RCC 7860 (cell line): ENCODE data around the gene LRMDA.

Source experiments
- DNase-seq: peaks from one replicate; pipeline ENCODE4 v3.0.0-alpha.2; 2015; ENCODE audit warnings: low spot score
- FAIRE-seq: peaks from 2 replicates; lab custom pipeline; 2012; peaks lifted over from hg19 to GRCh38; lab: Jason Lieb, UNC

The LRMDA gene

GRCh38 chr10:76541852-76542251 lies 1110.4 kb downstream of the LRMDA start:
- DNase-seq (no peak), FAIRE-seq (no peak)

- no peak for DNase-seq
- FAIRE-seq: no peak
Measured at GRCh38 chr10:76542307-76542930, 1111.0 kb downstream of the LRMDA start.

- FAIRE-seq: no peak
- DNase-seq: no peak
Measured at GRCh38 chr10:76543655-76544054, 1112.2 kb downstream of the LRMDA start.

GRCh38 chr10:76544789-76545188 lies 1113.4 kb downstream of the LRMDA start:
- DNase-seq (no peak), FAIRE-seq (no peak)

GRCh38 chr10:76546411-76546810 lies 1115.0 kb downstream of the LRMDA start:
- no peak for FAIRE-seq

GRCh38 chr10:76547352-76547972 lies 1116.0 kb downstream of the LRMDA start:
- FAIRE-seq (peak; percentile 78), DNase-seq (peak; percentile 61)

More at GRCh38 chr10:76546411-76546810, 1115.0 kb downstream of the LRMDA start:
- DNase-seq: no peak

- FAIRE-seq: no peak
- DNase-seq: no peak
Measured at GRCh38 chr10:76548716-76549115, 1117.3 kb downstream of the LRMDA start.

- no peak for DNase-seq
- no peak for FAIRE-seq
Measured at GRCh38 chr10:76549171-76549570, 1117.7 kb downstream of the LRMDA start.

- FAIRE-seq: no peak
- DNase-seq: no peak
Measured at GRCh38 chr10:76550806-76551205, 1119.4 kb downstream of the LRMDA start.

GRCh38 chr10:76552091-76552873 lies 1120.9 kb downstream of the LRMDA start:
- DNase-seq: no peak
- no peak for FAIRE-seq

GRCh38 chr10:76553263-76554032 lies 1122.0 kb downstream of the LRMDA start:
- FAIRE-seq (no peak), DNase-seq (no peak)

GRCh38 chr10:76554033-76554408 lies 1122.6 kb downstream of the LRMDA start:
- DNase-seq (no peak), FAIRE-seq (no peak)

GRCh38 chr10:76554478-76554877 lies 1123.1 kb downstream of the LRMDA start:
- FAIRE-seq: no peak
- no peak for DNase-seq

GRCh38 chr10:76555067-76555670 lies 1123.7 kb downstream of the LRMDA start:
- FAIRE-seq: no peak

GRCh38 chr10:76557366-76557765 lies 1125.9 kb downstream of the LRMDA start:
- no peak for FAIRE-seq
- no peak for DNase-seq

More at GRCh38 chr10:76555067-76555670, 1123.7 kb downstream of the LRMDA start:
- DNase-seq: no peak

GRCh38 chr10:76558586-76558985 lies 1127.2 kb downstream of the LRMDA start:
- FAIRE-seq: no peak

GRCh38 chr10:76558996-76559891 lies 1127.8 kb downstream of the LRMDA start:
- DNase-seq (no peak), FAIRE-seq (no peak)

More at GRCh38 chr10:76558586-76558985, 1127.2 kb downstream of the LRMDA start:
- DNase-seq: no peak

GRCh38 chr10:76559892-76560220 lies 1128.4 kb downstream of the LRMDA start:
- DNase-seq (no peak), FAIRE-seq (no peak)

GRCh38 chr10:76560338-76560737 lies 1128.9 kb downstream of the LRMDA start:
- FAIRE-seq: no peak
- no peak for DNase-seq

GRCh38 chr10:76563286-76563685 lies 1131.9 kb downstream of the LRMDA start:
- DNase-seq (no peak), FAIRE-seq (no peak)
